KMS-11 (cell line): ENCODE results near the gene GRM2.

Source experiments
- H2AFZ ChIP-seq: fragments of 200-600 bp; sonication (generic); 2 replicates; pipeline ENCODE4 v1.6.1; 2016; ENCODE audit warnings: antibody characterized with exemption, mixed run types, low read depth
- H3K27ac ChIP-seq: fragments of 200-600 bp; sonication (generic); 2 replicates; pipeline ENCODE4 v1.6.1; 2016; ENCODE audit warnings: mild to moderate bottlenecking, mixed run types
- H3K27me3 ChIP-seq: fragments of 200-600 bp; sonication (generic); 2 replicates; pipeline ENCODE4 v1.6.1; 2017; ENCODE audit warnings: mild to moderate bottlenecking, low read depth, mixed run types, moderate library complexity; ENCODE audit not compliant: insufficient read depth
- H3K36me3 ChIP-seq: fragments of 200-600 bp; sonication (generic); 2 replicates; pipeline ENCODE4 v1.6.1; 2017; ENCODE audit warnings: mild to moderate bottlenecking, mixed run types; ENCODE audit not compliant: insufficient read depth
- H3K4me1 ChIP-seq: fragments of 200-600 bp; sonication (generic); 2 replicates; pipeline ENCODE4 v1.6.1; 2016; ENCODE audit warnings: mild to moderate bottlenecking, low read depth, mixed run types; ENCODE audit not compliant: poor library complexity, severe bottlenecking
- H3K4me2 ChIP-seq: fragments of 200-600 bp; sonication (generic); 2 replicates; pipeline ENCODE4 v1.7.0; 2016; ENCODE audit warnings: mild to moderate bottlenecking, mixed run types
- H3K4me3 ChIP-seq: fragments of 200-600 bp; sonication (generic); IDR thresholded peaks from 2 replicates; pipeline ENCODE4 v1.6.1; 2017; ENCODE audit warnings: low read depth, low read length, mixed read lengths; ENCODE audit not compliant: insufficient read depth
- H3K79me2 ChIP-seq: fragments of 200-600 bp; sonication (generic); 2 replicates; pipeline ENCODE4 v1.6.1; 2016; ENCODE audit warnings: low read depth, mixed run types; ENCODE audit not compliant: insufficient read depth
- H3K9ac ChIP-seq: fragments of 200-600 bp; sonication (generic); 2 replicates; pipeline ENCODE4 v1.6.1; 2016; ENCODE audit warnings: mild to moderate bottlenecking, mixed run types
- H4K20me1 ChIP-seq: fragments of 200-600 bp; sonication (generic); 2 replicates; pipeline ENCODE4 v1.6.1; 2016; ENCODE audit warnings: mild to moderate bottlenecking, mixed run types; ENCODE audit not compliant: insufficient read depth
- TF ChIP-seq, protein P1 (sequence below): fragments of 200-600 bp; sonication (generic); conservative IDR thresholded peaks from 2 replicates; pipeline ENCODE4 v1.6.1; 2017; ENCODE audit warnings: low read depth, mild to moderate bottlenecking, antibody characterized with exemption, low read length, moderate library complexity, mixed read lengths

The GRM2 gene

DNA sequence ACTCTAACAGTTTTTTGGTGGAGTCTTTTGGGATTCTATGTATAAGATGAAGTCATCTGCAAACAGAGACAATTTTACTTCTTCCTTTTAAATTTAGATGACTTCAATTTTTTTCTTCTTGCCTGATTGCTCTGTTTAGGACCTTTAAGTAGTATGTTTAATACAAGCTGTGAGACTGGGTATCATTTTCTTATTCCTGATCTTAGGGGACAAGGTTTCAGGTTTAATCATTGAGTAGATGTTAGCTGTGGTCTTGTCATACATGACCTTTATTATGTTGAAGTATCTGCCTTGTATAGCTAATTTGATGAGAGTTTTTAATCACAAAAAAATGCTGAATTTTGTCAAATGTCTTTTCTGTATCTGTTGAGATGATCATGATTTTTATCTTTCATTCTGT is 20.6 kb downstream of the GRM2 start:
- no peak overlapping the region for H3K4me2 ChIP-seq
- H3K9ac ChIP-seq, result no peak overlapping the region
- TF ChIP-seq, protein P1, sequence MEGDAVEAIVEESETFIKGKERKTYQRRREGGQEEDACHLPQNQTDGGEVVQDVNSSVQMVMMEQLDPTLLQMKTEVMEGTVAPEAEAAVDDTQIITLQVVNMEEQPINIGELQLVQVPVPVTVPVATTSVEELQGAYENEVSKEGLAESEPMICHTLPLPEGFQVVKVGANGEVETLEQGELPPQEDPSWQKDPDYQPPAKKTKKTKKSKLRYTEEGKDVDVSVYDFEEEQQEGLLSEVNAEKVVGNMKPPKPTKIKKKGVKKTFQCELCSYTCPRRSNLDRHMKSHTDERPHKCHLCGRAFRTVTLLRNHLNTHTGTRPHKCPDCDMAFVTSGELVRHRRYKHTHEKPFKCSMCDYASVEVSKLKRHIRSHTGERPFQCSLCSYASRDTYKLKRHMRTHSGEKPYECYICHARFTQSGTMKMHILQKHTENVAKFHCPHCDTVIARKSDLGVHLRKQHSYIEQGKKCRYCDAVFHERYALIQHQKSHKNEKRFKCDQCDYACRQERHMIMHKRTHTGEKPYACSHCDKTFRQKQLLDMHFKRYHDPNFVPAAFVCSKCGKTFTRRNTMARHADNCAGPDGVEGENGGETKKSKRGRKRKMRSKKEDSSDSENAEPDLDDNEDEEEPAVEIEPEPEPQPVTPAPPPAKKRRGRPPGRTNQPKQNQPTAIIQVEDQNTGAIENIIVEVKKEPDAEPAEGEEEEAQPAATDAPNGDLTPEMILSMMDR, result no peak

DNA sequence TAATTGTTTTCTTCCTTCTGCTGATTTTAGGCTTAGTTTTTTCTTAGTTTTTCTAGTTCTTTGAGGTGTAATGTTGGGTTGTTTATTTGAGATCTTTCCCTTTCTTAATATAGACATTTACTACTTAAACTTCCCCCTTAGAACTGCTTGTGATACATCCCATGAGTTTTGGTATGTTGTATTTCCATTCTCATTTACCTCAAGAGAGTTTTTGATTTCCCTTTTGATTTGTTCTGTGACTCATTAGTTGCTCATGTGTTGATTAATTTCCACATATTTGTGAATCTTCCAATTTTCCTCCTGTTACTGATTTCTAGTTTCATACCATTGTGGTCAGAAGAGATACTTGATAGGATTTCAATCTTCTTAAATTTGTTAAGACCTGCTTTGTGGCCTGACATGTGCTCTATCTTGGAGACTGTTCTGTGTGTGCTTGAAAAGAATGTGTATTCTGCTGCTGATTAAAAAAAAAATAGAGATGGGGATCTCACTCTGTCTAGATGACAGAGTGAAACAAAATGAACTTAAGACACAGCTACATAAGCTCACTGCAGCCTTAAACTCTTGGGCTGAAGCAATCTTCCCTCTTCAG is 22.3 kb downstream of the GRM2 start:
- H3K4me1 ChIP-seq, result peaks cover 30% of the 10 kb centered on the region
- no peak overlapping the region for H3K4me3 ChIP-seq
- TF ChIP-seq, protein P1, result no peak
- H2AFZ ChIP-seq, result no peak overlapping the region
- no peak overlapping the region for H3K4me2 ChIP-seq
- no peak overlapping the region for H3K27ac ChIP-seq
- H3K27me3 ChIP-seq, result no peaks in the 10 kb centered on the region
- H3K36me3 ChIP-seq, result no peaks in the 10 kb centered on the region
- H3K9ac ChIP-seq, result no peak overlapping the region
- no peaks in the 10 kb centered on the region for H3K79me2 ChIP-seq
- no peaks in the 10 kb centered on the region for H4K20me1 ChIP-seq

More for the DNA sequence above, 20.6 kb downstream of the GRM2 start:
- H4K20me1 ChIP-seq, result no peaks in the 10 kb centered on the region
- H3K4me1 ChIP-seq, result peaks cover 19% of the 10 kb centered on the region
- no peak overlapping the region for H3K27ac ChIP-seq
- H3K36me3 ChIP-seq, result no peaks in the 10 kb centered on the region
- H3K4me3 ChIP-seq, result no peak overlapping the region
- H3K27me3 ChIP-seq, result no peaks in the 10 kb centered on the region
- H2AFZ ChIP-seq, result no peak overlapping the region
- no peaks in the 10 kb centered on the region for H3K79me2 ChIP-seq

DNA sequence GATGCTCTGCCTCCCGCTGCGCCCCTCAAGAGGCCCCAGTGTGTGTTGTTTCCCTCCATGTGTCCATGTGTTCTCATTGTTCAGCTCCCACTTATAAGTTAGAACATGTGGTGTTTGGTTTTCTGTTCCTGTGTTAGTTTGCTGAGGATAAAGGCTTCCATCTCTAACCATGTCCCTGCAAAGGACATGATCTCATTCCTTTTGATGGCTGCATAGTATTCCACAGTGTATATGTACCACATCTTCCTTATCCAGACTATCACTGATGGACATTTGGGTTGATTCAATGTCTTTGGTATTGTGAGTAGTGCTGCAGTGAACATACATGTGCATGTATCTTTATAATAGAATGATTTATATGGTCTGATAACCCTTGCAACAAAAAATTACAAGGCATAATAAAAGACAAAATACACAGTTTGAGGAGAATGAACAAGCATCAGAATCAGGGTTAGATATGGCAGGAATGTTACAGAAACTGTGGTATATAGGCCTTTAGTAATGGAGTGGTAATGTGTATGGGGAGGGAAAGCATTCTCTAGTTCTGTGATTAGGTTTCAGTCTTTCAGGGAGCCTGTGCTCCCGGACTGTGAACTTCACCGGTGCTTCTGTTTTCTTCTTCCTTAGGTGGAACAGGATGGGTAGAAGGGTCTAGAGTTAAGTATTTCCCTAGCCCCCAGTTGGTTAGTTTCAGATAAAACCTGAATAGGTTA is 27.1 kb downstream of the GRM2 start:
- Histone ChIP-seq H2AFZ (peak overlapping the region; percentile 58), H3K27ac (peak overlapping the region; percentile 76)
- TF ChIP-seq, protein P1, result no peak

DNA sequence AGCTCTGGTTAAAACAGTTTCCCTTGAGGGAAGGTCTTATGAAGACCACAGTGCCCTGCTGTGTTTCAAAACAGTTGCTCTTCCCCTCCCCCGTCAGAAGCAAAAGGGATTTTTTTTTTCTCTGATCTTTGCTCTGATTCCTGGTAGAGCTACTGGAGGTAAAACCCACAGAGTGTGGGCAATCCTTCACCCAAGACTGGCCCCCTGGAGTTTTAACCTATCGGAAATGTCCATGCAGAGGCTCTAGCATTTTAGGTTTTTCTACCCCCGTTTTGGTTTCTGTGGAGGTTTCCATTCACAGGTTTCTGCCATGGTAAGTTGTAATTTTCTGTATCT is 27.7 kb downstream of the GRM2 start:
- Histone ChIP-seq H3K79me2 (no peaks in the 10 kb centered on the region), H4K20me1 (no peaks in the 10 kb centered on the region), H3K9ac (peak overlapping the region; percentile 35; the same call in 1 of the 2 replicates), H3K27ac (peak overlapping the region; percentile 76), H3K27me3 (no peaks in the 10 kb centered on the region), H3K36me3 (no peaks in the 10 kb centered on the region), H3K4me3 (no peak overlapping the region), H2AFZ (peak overlapping the region; percentile 58), H3K4me1 (peaks cover 40% of the 10 kb centered on the region), H3K4me2 (peak overlapping the region; percentile 75)
- TF ChIP-seq, protein P1, result no peak

More for the DNA sequence above, 27.1 kb downstream of the GRM2 start:
- H3K4me1 ChIP-seq, result peaks cover 45% of the 10 kb centered on the region
- H3K4me3 ChIP-seq, result no peak overlapping the region
- no peaks in the 10 kb centered on the region for H3K27me3 ChIP-seq
- H4K20me1 ChIP-seq, result no peaks in the 10 kb centered on the region
- H3K79me2 ChIP-seq, result no peaks in the 10 kb centered on the region
- peak overlapping the region; percentile 75 for H3K4me2 ChIP-seq
- H3K9ac ChIP-seq, result peak overlapping the region; percentile 35; the same call in 1 of the 2 replicates
- H3K36me3 ChIP-seq, result no peaks in the 10 kb centered on the region
